Activated CD4-positive, alpha-beta T cell treated with anti-CD3 and anti-CD28 coated beads, Interleukin-2, amount 10 ng/mL, durations not matched to agents 24 days and 14 days (primary cell): Measurements from ENCODE around the gene ZNRF2. TPM values are rescaled to one million over a fixed set of nuclear protein-coding genes. Genes with fewer than 3 reads are reported as not detected.
A peak's percentile ranks its signal among the peaks of the same experiment; 100 is the strongest.

ENCODE experiments used
- DNase-seq: peaks from one replicate; pipeline ENCODE4 v3.0.0; 2022
- H3K27ac Mint-ChIP-seq: one replicate; pipeline ENCODE4 v1.8.0; 2022; ENCODE audit warnings: mild to moderate bottlenecking, mixed read lengths
- H3K27me3 Mint-ChIP-seq: one replicate; pipeline ENCODE4 v1.8.0; 2022; ENCODE audit warnings: mixed read lengths
- H3K36me3 Mint-ChIP-seq: one replicate; pipeline ENCODE4 v1.8.0; 2022; ENCODE audit warnings: low read depth, mild to moderate bottlenecking, mixed read lengths
- H3K4me1 Mint-ChIP-seq: one replicate; pipeline ENCODE4 v1.8.0; 2021; ENCODE audit warnings: mixed read lengths
- H3K4me3 Mint-ChIP-seq: one replicate; pipeline ENCODE4 v1.8.0; 2022; ENCODE audit warnings: mild to moderate bottlenecking, moderate library complexity, mixed read lengths
- H3K9me3 Mint-ChIP-seq: one replicate; pipeline ENCODE4 v1.8.0; 2021; ENCODE audit warnings: mixed read lengths
- intact Hi-C: fragments of 100-400 bp; cut with micrococcal nuclease; formaldehyde crosslinking; loops from one replicate; pipeline ENCODE4 v1.15.1; 2023
- total RNA-seq: library from RNA; stranded (reverse); gene quantifications from 2 replicates; pipeline ENCODE4 v1.2.3, GENCODE V29; 2022

ZNRF2 gene
- total RNA-seq, 1 donor from 2014 or later = 8.8 TPM

GRCh38 chr7:30327813-30328212 lies 43.4 kb downstream of the ZNRF2 start:
- H3K36me3 Mint-ChIP-seq = peaks cover 28% of the 10 kb centered on the region
- no peaks in the 10 kb centered on the region for H3K27me3 Mint-ChIP-seq
- no peak overlapping the region for H3K27ac Mint-ChIP-seq
- H3K4me1 Mint-ChIP-seq = peaks cover 40% of the 10 kb centered on the region
- H3K4me3 Mint-ChIP-seq = no peak overlapping the region
- H3K9me3 Mint-ChIP-seq = peaks cover 5% of the 10 kb centered on the region
- DNase-seq = no peak
- intact Hi-C loops = loop anchor here (10.0 kb wide), 2 partner anchors 267 to 303 kb away; partner anchors contain the start of genes FKBP14, GARS1 and PLEKHA8

GRCh38 chr7:30328381-30328780 lies 44.0 kb downstream of the ZNRF2 start:
- H3K36me3 Mint-ChIP-seq = peaks cover 27% of the 10 kb centered on the region
- intact Hi-C loops = loop anchor here (10.0 kb wide), 2 partner anchors 266 to 304 kb away; partner anchors contain the start of genes FKBP14, GARS1 and PLEKHA8
- H3K27me3 Mint-ChIP-seq = no peaks in the 10 kb centered on the region
- no peak for DNase-seq
- H3K4me3 Mint-ChIP-seq = no peak overlapping the region
- H3K9me3 Mint-ChIP-seq = peaks cover 5% of the 10 kb centered on the region
- H3K4me1 Mint-ChIP-seq = peaks cover 35% of the 10 kb centered on the region
- no peak overlapping the region for H3K27ac Mint-ChIP-seq

- Mint-ChIP-seq H3K4me3 (no peak overlapping the region), H3K27me3 (peaks cover 3% of the 10 kb centered on the region), H3K27ac (no peak overlapping the region), H3K9me3 (peaks cover 5% of the 10 kb centered on the region), H3K36me3 (peaks cover 27% of the 10 kb centered on the region), H3K4me1 (peaks cover 35% of the 10 kb centered on the region)
- intact Hi-C loops = loop anchor here (1.0 to 10.0 kb wide), 5 partner anchors 7 to 305 kb away; partner anchors contain the start of genes FKBP14, GARS1, PLEKHA8 and ZNRF2
- DNase-seq = no peak
These were observed 45.3 kb downstream of the ZNRF2 start for GRCh38 chr7:30329716-30330115.

DNA sequence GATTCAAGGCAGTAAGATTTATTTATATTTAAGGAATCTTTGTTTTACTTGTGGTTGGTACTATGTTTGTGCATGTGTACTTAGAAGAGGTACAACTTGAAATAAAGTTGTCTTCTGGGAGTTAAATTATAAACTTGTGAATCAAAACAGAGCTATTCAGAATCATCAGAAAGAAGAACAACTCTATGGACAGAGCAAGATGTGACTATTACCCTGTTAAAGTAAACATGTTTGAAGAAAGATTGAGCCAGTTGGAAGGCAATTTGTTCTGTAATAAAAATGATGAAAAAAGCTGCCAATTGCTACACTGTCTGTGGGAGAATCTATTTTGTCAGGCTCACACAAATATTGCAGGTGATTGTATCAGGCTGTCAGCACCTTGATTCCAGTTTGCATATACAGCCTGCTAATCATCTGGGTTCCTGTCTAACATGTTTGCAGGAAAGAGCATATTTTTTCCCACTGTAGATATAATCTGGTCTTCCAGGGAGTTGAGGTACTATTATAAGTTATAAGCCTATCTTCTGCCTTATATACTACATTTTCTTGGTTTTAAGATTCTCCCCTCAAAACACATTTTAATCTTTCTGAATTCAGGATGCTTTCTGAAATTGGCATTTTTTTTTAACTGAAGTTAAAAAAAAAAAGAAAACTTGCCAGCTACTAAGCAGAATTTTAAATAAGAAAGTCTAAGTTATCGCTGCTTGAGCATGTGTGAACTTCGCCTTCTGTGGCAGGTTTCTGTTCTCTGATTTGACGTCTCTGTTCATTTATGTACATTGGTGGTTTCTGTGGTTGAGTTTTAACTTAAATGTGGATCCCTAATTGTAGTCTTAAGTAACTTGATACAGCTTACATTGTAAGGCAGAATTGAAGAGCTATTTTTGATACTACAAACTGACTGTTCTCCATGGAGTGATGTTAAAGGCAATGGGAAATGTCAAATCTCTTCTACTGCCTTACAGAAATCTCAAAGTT lies 46.0 kb downstream of the ZNRF2 start:
- Mint-ChIP-seq H3K4me3 (peak overlapping the region; percentile 71), H3K27me3 (peaks cover 3% of the 10 kb centered on the region), H3K4me1 (peaks cover 35% of the 10 kb centered on the region), H3K9me3 (peaks cover 5% of the 10 kb centered on the region), H3K27ac (peak overlapping the region; percentile 59), H3K36me3 (peaks cover 25% of the 10 kb centered on the region)
- DNase-seq = peak; percentile 78
- intact Hi-C loops = loop anchor here (1.0 to 2.0 kb wide), 3 partner anchors 8 to 46 kb away; partner anchors contain the start of gene ZNRF2

- Mint-ChIP-seq H3K4me1 (peaks cover 38% of the 10 kb centered on the region), H3K9me3 (peaks cover 5% of the 10 kb centered on the region), H3K36me3 (peaks cover 22% of the 10 kb centered on the region), H3K27me3 (peaks cover 3% of the 10 kb centered on the region), H3K27ac (no peak overlapping the region), H3K4me3 (no peak overlapping the region)
- DNase-seq = no peak
- intact Hi-C loops = loop anchor here (2.0 kb wide), 1 partner anchor 47 kb away; the partner anchor contains the start of gene ZNRF2
These were observed 46.9 kb downstream of the ZNRF2 start for GRCh38 chr7:30331338-30331737.

DNA sequence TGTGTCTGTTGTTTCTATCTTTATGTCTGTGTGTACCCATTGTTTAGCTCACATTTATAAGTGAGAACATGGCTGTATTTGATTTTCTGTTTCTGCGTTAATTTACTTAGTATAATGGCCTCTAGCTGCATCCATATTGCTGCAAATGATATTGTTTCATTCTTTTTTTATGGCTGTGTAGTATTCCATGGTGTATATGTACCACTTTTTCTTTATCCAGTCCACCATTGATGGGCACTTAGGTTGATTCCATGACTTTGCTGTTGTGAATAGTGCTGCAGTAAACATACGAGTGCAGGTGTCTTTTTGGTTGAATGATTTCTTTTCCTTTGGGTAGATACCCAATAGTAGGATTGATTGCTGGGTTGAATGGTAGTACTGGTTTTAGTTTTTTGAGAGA lies 48.2 kb downstream of the ZNRF2 start:
- peaks cover 5% of the 10 kb centered on the region for H3K9me3 Mint-ChIP-seq
- no peak overlapping the region for H3K27ac Mint-ChIP-seq
- DNase-seq = no peak
- H3K36me3 Mint-ChIP-seq = peaks cover 15% of the 10 kb centered on the region
- H3K4me1 Mint-ChIP-seq = peaks cover 38% of the 10 kb centered on the region
- intact Hi-C loops = no loop called here
- H3K27me3 Mint-ChIP-seq = peaks cover 3% of the 10 kb centered on the region
- H3K4me3 Mint-ChIP-seq = no peak overlapping the region

DNA sequence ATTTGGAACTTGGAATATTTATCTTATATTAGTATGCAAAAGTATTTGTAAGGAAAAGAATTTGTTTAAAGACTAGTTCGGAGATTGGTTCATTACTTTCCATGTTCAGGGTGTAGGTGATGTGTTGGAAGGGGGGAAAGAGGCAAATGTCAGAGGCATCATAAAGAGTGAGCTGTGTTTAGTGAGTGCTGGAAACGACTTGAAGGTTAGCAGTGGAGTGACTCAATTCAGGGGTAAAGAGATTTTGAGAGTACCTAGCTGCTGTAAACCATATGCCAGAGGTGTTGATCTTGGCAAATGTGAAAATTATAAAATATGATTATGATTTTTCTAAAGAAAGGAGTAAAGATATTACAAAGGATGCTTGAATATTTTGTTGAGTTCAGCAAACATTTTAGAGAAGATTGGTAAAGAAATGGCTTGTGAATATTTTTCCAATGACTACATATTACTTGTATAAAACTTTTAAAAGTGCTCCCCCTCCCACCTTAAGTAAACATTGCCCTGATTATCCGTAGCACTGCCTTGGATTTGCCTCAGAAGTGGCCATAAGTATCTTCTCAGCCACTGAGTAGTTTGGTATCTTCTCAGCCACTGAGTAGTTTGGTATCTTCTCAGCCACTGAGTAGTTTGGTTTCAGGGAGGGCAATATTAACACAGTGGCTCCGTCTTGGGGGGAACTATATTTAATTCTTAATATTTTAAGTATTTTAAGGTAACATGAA lies 51.5 kb downstream of the ZNRF2 start:
- Mint-ChIP-seq H3K9me3 (peaks cover 18% of the 10 kb centered on the region), H3K4me3 (no peak overlapping the region), H3K27ac (no peak overlapping the region), H3K36me3 (peaks cover 28% of the 10 kb centered on the region), H3K27me3 (peaks cover 3% of the 10 kb centered on the region), H3K4me1 (peaks cover 26% of the 10 kb centered on the region)
- intact Hi-C loops = no loop called here
- no peak for DNase-seq

GRCh38 chr7:30344513-30344912 lies 60.1 kb downstream of the ZNRF2 start:
- H3K27me3 Mint-ChIP-seq = no peaks in the 10 kb centered on the region
- H3K4me1 Mint-ChIP-seq = peaks cover 52% of the 10 kb centered on the region
- H3K27ac Mint-ChIP-seq = no peak overlapping the region
- H3K36me3 Mint-ChIP-seq = peaks cover 22% of the 10 kb centered on the region
- DNase-seq = no peak
- H3K4me3 Mint-ChIP-seq = no peak overlapping the region
- intact Hi-C loops = no loop called here
- H3K9me3 Mint-ChIP-seq = peaks cover 10% of the 10 kb centered on the region

- Mint-ChIP-seq H3K27ac (peak overlapping the region; percentile 89), H3K36me3 (peaks cover 2% of the 10 kb centered on the region), H3K4me3 (peak overlapping the region; percentile 67), H3K4me1 (peaks cover 51% of the 10 kb centered on the region), H3K9me3 (no peaks in the 10 kb centered on the region), H3K27me3 (no peaks in the 10 kb centered on the region)
- DNase-seq = no peak
- intact Hi-C loops = loop anchor here (1.0 to 5.0 kb wide), 7 partner anchors 17 to 321 kb away; partner anchors contain the start of gene FKBP14
These were observed 63.1 kb downstream of the ZNRF2 start for GRCh38 chr7:30347226-30348082.

GRCh38 chr7:30348083-30348560 lies 63.7 kb downstream of the ZNRF2 start:
- Mint-ChIP-seq H3K9me3 (no peaks in the 10 kb centered on the region), H3K27ac (peak overlapping the region; percentile 89), H3K4me1 (peaks cover 54% of the 10 kb centered on the region), H3K36me3 (peaks cover 2% of the 10 kb centered on the region), H3K27me3 (no peaks in the 10 kb centered on the region), H3K4me3 (peak overlapping the region; percentile 67)
- peak; percentile 87 for DNase-seq
- intact Hi-C loops = loop anchor here (1.0 to 5.0 kb wide), 7 partner anchors 18 to 321 kb away; partner anchors contain the start of gene FKBP14

DNA sequence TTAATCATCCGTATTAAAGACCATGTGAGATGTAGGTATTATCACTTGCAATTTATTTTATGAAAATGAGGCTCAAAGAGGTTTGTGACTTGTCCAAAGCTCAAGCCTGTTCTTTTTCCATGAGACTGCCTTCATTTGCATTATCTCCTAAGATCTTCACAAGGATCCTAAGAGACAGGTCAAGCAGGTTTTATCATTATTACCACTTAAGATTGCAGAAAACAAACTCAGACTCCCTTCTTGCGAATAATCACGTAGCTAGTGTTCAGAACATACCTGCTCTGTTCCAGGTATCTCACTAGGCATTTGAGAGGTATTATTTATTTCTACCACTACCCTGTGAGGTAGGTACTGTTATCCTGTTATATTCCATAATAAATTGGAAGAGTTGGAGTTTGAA lies 64.8 kb downstream of the ZNRF2 start:
- Mint-ChIP-seq H3K9me3 (no peaks in the 10 kb centered on the region), H3K27me3 (no peaks in the 10 kb centered on the region), H3K4me1 (peaks cover 52% of the 10 kb centered on the region), H3K36me3 (no peaks in the 10 kb centered on the region), H3K4me3 (no peak overlapping the region), H3K27ac (no peak overlapping the region)
- intact Hi-C loops = loop anchor here (2.0 to 5.0 kb wide), 3 partner anchors 37 to 322 kb away; partner anchors contain the start of gene FKBP14
- DNase-seq = no peak

GRCh38 chr7:30349816-30350215 lies 65.4 kb downstream of the ZNRF2 start:
- no peaks in the 10 kb centered on the region for H3K36me3 Mint-ChIP-seq
- no peaks in the 10 kb centered on the region for H3K27me3 Mint-ChIP-seq
- H3K4me3 Mint-ChIP-seq = no peak overlapping the region
- H3K9me3 Mint-ChIP-seq = no peaks in the 10 kb centered on the region
- no peak overlapping the region for H3K27ac Mint-ChIP-seq
- H3K4me1 Mint-ChIP-seq = peaks cover 46% of the 10 kb centered on the region
- no peak for DNase-seq
- intact Hi-C loops = loop anchor here (2.0 to 5.0 kb wide), 3 partner anchors 38 to 323 kb away; partner anchors contain the start of gene FKBP14

DNA sequence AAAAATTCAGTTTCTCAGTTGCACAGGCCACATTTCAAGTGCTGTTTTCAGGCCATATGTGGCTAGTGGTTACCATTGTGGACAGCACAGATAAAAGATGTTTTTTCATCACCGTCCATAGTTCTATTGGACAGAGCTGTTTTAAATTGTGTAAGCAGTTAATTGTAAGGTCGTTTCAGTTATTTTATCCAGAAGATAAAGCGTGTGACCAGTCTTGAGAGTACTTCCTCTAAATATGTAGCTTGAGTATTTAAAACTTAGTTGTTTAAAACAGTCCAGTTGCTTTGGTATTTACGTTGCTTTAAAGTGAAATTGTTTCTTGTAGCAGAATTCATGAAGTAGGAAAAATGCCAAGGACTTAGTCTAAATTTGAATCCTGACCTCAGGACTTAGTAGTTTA lies 66.9 kb downstream of the ZNRF2 start:
- Mint-ChIP-seq H3K27ac (no peak overlapping the region), H3K36me3 (no peaks in the 10 kb centered on the region), H3K4me3 (no peak overlapping the region), H3K9me3 (no peaks in the 10 kb centered on the region), H3K4me1 (peaks cover 37% of the 10 kb centered on the region), H3K27me3 (no peaks in the 10 kb centered on the region)
- intact Hi-C loops = no loop called here
- no peak for DNase-seq
